Thoracic aorta (tissue), 2 donors: ENCODE measurements around the gene DIS3L2. TPM values are rescaled to one million over a fixed set of nuclear protein-coding genes. Genes with fewer than 3 reads are reported as not detected.

Experiments
- ATAC-seq: fragments of 150-250 bp; one replicate; pipeline ENCODE4 v1.8.0; 2017; ENCODE audit warnings: low read depth; ENCODE audit not compliant: insufficient number of reproducible peaks, low FRiP score
- DNase-seq: peaks from one replicate; pipeline ENCODE4 v3.0.0-alpha.2; 2020; ENCODE audit warnings: low spot score
- H3K27ac ChIP-seq, 2 donors: fragments of 200-600 bp; sonication (generic); 1 replicate in 1 of 2; 2 replicates in 1 of 2; pipeline ENCODE4 v1.5.1; 2016; ENCODE audit warnings: mild to moderate bottlenecking in 2 of 2, moderate library complexity in 2 of 2
- H3K27me3 ChIP-seq: fragments of 200-600 bp; sonication (generic); replicated peaks from 2 replicates; pipeline ENCODE4 v1.6.0; 2016; ENCODE audit warnings: mild to moderate bottlenecking; ENCODE audit not compliant: insufficient read depth
- H3K36me3 ChIP-seq: fragments of 200-600 bp; sonication (generic); one replicate; pipeline ENCODE4 v1.5.1; 2016
- H3K4me1 ChIP-seq, 2 donors: fragments of 200-600 bp; sonication (generic); 1 replicate in 1 of 2; 2 replicates in 1 of 2; pipeline versions ENCODE4 v1.5.1 to v1.6.0; 2016; ENCODE audit warnings: low read depth in 2 of 2, mild to moderate bottlenecking in 1 of 2; ENCODE audit not compliant: control insufficient read depth in 1 of 2
- H3K4me3 ChIP-seq: fragments of 200-600 bp; sonication (generic); 2 replicates; pipeline ENCODE4 v1.5.1; 2016; ENCODE audit warnings: mild to moderate bottlenecking
- H3K9me3 ChIP-seq: fragments of 200-600 bp; sonication (generic); 2 replicates; pipeline ENCODE4 v1.5.1; 2016
- CTCF ChIP-seq: fragments of 200-600 bp; sonication (generic); IDR thresholded peaks from one replicate; pipeline ENCODE4 v1.5.1; 2019; ENCODE audit warnings: antibody characterized with exemption
- total RNA-seq, 2 donors: library from RNA; depleted of rRNA; stranded (reverse); fragments of >200 nt; gene quantifications; one replicate each; pipeline versions ENCODE4 v1.1.0 to v1.2.3, GENCODE V29; 2016

DIS3L2 gene
- total RNA-seq, 2 donors from 2014 or later: 26.4 to 32.5 TPM

- TF ChIP-seq CTCF: no peak
- peaks cover 6 to 13% of the 10 kb centered on the region in 2 donors for H3K4me1 ChIP-seq
- no peaks in the 10 kb centered on the region for H3K9me3 ChIP-seq
- DNase-seq (no peak), ATAC-seq (no peak)
- no peaks in the 10 kb centered on the region for H3K36me3 ChIP-seq
- no peak overlapping the region for H3K4me3 ChIP-seq
- H3K27ac ChIP-seq: no peak overlapping the region
- no peaks in the 10 kb centered on the region for H3K27me3 ChIP-seq
These were observed 357.7 kb downstream of the DIS3L2 start for GRCh38 chr2:232319067-232319802.

- Histone ChIP-seq H3K36me3 (no peaks in the 10 kb centered on the region), H3K27me3 (no peaks in the 10 kb centered on the region), H3K4me1 (peaks cover 3 to 13% of the 10 kb centered on the region in 2 donors), H3K27ac (no peak overlapping the region), H3K4me3 (no peak overlapping the region), H3K9me3 (no peaks in the 10 kb centered on the region)
- no peak for DNase-seq
- no peak for TF ChIP-seq CTCF
- ATAC-seq: no peak
These were observed 358.4 kb downstream of the DIS3L2 start for GRCh38 chr2:232319803-232320442.

GRCh38 chr2:232320443-232320803 lies 358.9 kb downstream of the DIS3L2 start:
- TF ChIP-seq CTCF: no peak
- peaks cover 0 to 13% of the 10 kb centered on the region in 2 donors for H3K4me1 ChIP-seq
- no peak for DNase-seq
- no peaks in the 10 kb centered on the region for H3K27me3 ChIP-seq
- H3K36me3 ChIP-seq: no peaks in the 10 kb centered on the region
- no peak overlapping the region for H3K4me3 ChIP-seq
- H3K9me3 ChIP-seq: no peaks in the 10 kb centered on the region
- ATAC-seq: no peak
- H3K27ac ChIP-seq: no peak overlapping the region

GRCh38 chr2:232321156-232321816 lies 359.8 kb downstream of the DIS3L2 start:
- Histone ChIP-seq H3K4me3 (no peak overlapping the region), H3K27me3 (no peaks in the 10 kb centered on the region), H3K27ac (no peak overlapping the region), H3K4me1 (peaks cover 0 to 13% of the 10 kb centered on the region in 2 donors), H3K36me3 (no peaks in the 10 kb centered on the region), H3K9me3 (no peaks in the 10 kb centered on the region)
- DNase-seq (no peak), ATAC-seq (no peak)
- TF ChIP-seq CTCF: no peak

GRCh38 chr2:232321817-232322559 lies 360.5 kb downstream of the DIS3L2 start:
- no peak for ATAC-seq
- TF ChIP-seq CTCF: no peak
- Histone ChIP-seq H3K27me3 (no peaks in the 10 kb centered on the region), H3K4me3 (no peak overlapping the region), H3K36me3 (no peaks in the 10 kb centered on the region), H3K4me1 (peaks cover 0 to 13% of the 10 kb centered on the region in 2 donors), H3K9me3 (no peaks in the 10 kb centered on the region), H3K27ac (no peak overlapping the region)
- no peak for DNase-seq
